AG09309 (cell line): Measurements from ENCODE around the gene PLCG2.

Experiments used
- DNase-seq: peaks from one replicate; pipeline ENCODE4 v3.0.0-alpha.2; 2010; ENCODE audit warnings: low read depth
- H3K4me3 ChIP-seq: 2 replicates; pipeline ENCODE4 v1.5.1; 2011; ENCODE audit warnings: mild to moderate bottlenecking, low read depth, low read length, moderate library complexity; ENCODE audit not compliant: control insufficient read depth
- TF ChIP-seq, protein P1 (sequence below): IDR thresholded peaks from 2 replicates; pipeline ENCODE4 v1.5.1; 2011; ENCODE audit warnings: mild to moderate bottlenecking, low read depth, low read length, inconsistent platforms; ENCODE audit not compliant: insufficient read depth, control insufficient read depth; ENCODE audit errors: missing control alignments

The PLCG2 gene

DNA sequence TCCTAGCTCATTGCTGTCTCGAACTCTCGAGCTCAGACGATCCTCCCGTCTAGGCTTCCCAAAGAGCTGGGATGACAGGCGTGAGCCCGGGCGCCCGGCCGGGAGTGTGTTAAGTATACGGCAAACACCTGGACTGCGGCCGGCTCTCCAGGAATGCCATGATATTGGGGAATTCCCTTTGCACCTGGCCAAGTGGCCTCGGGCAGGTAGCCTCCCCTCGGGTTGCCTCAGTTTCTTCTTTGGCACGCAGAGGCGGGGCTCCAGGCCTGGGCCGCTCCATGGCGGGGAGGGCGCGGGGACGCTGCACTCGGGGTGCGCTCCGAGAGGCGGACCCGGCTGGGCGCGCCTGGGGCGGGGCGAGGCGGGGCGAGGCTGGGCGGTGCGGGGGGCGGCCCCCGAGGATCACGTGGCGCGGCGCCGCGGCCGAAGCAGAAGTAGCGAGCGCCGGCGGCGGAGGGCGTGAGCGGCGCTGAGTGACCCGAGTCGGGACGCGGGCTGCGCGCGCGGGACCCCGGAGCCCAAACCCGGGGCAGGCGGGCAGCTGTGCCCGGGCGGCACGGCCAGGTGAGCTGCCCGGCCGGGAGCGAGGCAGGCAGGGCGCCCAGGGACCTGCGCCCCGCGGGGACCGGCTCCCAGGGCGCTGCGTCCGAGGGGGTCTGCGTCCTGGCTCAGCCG lies at the start of gene PLCG2:
Gene PLCG2, plus strand, starts transcription at position 431 of the 675 bp plus-strand sequence. CDS start 6,699 bp downstream, outside the sequence.
- H3K4me3 ChIP-seq: no peak within 1 kb of the TSS; the same call in 1 of the 2 replicates
- DNase-seq: no peak
- TF ChIP-seq, protein P1, sequence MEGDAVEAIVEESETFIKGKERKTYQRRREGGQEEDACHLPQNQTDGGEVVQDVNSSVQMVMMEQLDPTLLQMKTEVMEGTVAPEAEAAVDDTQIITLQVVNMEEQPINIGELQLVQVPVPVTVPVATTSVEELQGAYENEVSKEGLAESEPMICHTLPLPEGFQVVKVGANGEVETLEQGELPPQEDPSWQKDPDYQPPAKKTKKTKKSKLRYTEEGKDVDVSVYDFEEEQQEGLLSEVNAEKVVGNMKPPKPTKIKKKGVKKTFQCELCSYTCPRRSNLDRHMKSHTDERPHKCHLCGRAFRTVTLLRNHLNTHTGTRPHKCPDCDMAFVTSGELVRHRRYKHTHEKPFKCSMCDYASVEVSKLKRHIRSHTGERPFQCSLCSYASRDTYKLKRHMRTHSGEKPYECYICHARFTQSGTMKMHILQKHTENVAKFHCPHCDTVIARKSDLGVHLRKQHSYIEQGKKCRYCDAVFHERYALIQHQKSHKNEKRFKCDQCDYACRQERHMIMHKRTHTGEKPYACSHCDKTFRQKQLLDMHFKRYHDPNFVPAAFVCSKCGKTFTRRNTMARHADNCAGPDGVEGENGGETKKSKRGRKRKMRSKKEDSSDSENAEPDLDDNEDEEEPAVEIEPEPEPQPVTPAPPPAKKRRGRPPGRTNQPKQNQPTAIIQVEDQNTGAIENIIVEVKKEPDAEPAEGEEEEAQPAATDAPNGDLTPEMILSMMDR: no peak

DNA sequence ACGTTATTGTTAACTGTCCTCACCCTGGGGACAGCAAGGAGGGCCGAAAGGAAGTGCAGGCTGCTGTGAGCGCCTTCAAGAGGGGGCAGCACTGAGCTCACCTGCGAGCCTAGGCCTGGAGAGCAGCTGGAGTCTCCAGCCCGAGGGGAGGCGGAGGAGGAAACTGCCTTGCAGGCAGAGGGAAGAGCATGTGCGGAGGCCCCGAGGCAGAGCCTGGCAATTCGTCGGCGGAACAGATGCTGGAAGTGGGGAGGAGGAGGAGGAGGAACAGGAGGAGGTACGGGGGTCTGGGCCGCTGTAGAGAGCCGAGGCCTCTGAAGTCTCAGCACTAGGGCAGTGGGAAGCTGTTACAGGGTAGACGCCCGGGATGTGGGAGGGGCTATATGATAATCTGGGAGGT lies 49.6 kb upstream of the PLCG2 start:
- DNase-seq: no peak
- TF ChIP-seq, protein P1: peak; percentile 3
- no peak overlapping the region for H3K4me3 ChIP-seq

DNA sequence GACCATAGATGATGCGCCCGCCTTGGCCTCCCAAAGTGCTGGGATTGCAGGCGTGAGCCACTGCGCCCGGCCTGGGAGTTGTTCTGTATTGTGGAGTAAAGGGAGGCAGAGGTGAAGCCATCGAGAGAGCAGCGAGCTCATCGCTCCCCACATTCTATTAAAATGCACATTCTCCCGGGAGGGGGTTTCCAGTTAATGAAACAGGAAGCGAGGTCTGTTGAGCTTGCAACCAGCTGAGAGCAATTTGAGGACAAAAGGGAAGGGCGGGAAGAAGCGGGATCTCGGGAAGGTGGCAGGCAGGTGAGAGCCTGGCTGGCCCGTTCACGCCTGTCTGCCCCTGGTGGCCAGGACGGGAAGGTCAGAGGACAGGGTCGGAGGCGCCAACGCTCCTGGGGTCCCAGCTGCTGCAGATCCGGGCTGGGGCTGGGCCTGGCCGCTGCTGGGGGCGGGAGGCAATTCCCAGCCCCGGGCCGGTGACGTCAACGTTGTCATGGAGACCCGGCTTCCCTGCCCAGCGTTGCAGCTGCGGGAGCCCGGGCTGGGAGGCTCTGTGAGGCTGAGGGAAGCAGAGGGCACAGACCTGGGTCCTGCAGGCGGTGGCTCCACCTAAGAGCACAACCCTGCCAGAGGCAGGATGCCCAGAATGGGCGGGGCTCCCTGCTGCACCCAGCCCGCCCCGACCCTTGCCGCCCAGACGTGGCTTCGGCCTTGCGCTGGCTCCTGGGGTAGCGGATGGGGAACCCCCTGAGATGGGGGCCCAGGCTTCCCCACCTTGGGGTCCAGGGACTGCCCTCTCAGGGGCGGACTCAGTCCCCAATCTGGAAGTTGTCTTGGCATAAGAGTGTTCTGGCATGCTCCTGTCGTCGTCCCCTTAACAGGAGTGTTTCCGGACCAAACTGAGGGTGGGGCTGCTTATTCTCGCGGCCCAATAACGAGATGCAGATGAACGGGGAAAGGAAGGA lies 48.7 kb upstream of the PLCG2 start:
- DNase-seq: no peak
- TF ChIP-seq, protein P1: peak; percentile 56

DNA sequence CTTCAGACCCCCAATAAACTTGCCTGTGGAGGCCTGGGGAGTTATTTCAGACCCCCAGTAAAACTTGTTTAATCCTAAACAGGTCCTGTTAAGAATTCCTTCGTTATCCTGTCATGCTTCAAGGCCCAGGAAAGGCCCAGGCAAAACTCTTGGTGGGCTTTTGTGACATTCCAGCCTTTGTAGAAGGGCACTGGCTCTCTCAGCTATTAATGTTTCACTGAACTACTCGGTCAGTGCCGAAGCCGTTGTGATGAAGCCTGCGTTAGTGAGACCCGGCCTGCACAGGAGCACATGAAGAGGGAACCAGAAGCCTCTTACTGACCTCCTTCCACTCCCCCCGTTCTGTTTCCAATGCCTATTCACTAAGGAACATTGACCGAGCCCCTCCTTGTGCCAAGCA lies 47.4 kb upstream of the PLCG2 start:
- no peak for DNase-seq
- TF ChIP-seq, protein P1: no peak
- H3K4me3 ChIP-seq: no peak overlapping the region

More for the DNA sequence above, 48.7 kb upstream of the PLCG2 start:
- H3K4me3 ChIP-seq: peak overlapping the region; percentile 42

DNA sequence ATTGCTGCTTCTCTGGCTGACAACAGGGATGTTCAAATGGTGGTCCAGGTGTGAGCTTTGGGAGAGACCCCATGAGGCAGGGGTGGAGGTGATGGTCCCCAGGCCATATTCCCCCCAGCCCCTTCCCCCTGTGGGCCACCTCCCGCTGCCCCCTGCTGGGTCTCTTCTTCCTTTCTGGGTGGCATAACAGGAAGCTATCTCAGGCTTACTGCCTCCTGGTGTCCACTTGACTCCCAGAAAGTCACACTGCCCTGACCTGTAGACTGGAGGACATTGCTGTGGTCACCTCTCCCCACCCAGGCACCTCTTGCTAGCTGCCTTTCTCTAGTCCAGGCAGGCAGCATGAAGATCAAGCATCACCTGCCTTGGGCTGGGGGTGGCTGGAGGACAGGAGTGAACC lies 46.4 kb upstream of the PLCG2 start:
- DNase-seq: no peak
- no peak overlapping the region for H3K4me3 ChIP-seq
- TF ChIP-seq, protein P1: no peak

DNA sequence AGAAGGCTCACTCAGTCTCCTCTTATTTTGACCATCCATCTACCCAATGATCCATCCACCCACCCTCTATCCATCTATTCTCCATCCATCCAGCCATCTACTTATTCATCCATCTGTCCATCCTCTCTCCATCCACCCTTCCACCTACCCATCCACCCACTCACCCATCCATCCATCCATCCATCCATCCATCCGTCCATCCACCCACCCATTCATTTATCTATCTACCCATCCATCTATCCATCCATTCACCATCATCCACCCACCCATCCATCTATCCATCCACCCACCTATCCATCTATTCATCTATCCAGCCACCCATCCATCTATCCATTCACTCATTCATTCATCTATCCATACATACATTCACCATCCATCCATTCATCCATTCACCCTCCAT lies 45.8 kb upstream of the PLCG2 start:
- DNase-seq: no peak
- H3K4me3 ChIP-seq: no peak overlapping the region
- TF ChIP-seq, protein P1: no peak
